NCI-H510A (cell line): Measurements from ENCODE around the gene C1orf50.
A peak's percentile ranks its signal among the peaks of the same experiment; 100 is the strongest.
"Not testable (repeated sequence)": the region's sequence is repeated elsewhere in the genome, so short reads cannot be mapped to it uniquely, and the experiment has no call there.

Experiments
- DNase-seq: peaks from one replicate; lab custom pipeline; 2025; lab: John Stamatoyannopoulos, UW

The C1orf50 gene

DNA sequence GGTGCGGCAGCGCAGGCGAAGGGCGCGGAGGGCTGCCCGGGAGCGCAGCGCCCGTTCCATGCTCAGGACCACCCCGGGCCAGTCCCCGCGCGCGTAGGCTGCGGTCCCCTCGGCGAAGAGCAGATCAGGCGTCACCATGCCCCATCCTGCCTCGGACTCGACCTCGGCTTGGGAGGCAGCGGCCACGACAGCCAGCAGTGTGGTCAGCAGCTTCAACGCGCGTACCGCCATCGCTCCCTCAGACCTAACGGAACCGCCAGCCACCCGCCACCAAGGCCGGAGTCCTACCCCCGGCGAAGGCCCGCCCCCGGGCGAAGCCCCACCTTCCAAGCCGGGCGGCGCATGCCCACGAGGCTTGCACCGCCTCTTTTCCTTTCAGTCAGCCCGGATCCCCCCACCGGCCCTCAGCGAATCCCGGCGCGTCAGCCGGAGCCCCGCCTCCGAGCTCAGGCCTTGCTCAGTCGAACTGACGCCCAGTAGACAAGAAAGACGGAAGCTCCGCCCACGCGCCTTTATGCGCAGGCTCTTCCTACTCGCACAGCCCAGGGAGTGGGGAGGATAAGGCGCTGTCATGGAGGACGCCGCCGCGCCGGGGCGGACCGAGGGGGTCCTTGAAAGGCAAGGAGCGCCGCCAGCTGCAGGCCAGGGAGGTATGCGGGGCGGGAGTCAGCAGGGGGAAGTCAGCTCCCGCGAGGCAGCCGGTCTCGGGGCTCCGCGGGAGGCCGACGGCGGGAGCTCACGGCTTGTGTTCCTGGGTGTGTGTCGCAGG lies at the start of gene C1orf50, which contains the start of gene P3H1:
C1orf50 (plus strand) TSS at position 509 of the 769 bp plus-strand sequence; CDS start at position 572, 63 bp downstream.
P3H1 (minus strand) TSS at position 288 of the 769 bp plus-strand sequence; CDS start at position 231, 57 bp downstream.
- DNase-seq: peak; percentile 98

DNA sequence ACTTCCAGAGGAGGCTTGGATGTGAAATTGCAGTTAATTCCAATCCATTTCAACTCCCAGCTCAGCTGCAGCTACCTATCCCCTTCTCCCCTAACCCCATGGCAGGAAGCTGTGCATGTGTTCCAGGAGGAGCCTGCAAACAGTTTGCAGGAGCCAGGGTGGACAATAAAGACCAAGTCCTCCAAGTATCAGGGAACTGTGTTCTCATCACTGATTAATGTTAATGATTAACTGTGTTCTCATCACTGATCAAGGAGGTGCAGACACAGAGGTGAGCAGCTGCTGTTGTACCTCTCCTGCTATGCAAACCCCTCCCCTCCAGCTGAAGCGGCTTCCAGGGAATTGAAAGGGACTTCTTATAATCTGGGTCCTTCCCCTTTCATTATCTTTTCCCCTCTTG lies 46.2 kb upstream of the C1orf50 start:
- no peak for DNase-seq

DNA sequence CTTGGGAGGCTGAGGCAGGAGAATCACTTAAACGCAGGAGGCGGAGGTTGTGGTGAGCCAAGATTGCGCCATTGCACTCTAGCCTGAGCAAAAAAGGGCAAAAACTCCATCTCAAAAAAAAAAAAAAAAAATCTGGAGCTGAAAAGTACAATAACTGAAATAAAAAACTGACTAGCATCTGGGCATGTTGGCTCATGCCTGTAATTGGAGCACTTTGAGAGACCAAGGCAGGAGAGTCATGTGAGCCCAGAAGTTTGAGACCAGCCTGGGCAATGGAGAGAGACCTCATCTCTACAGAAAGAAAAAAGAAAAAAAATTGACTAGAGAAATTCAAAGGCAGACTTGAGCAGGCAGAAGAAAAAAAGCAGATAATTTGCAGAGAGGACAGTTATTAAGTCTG lies 45.1 kb upstream of the C1orf50 start:
- no peak for DNase-seq

DNA sequence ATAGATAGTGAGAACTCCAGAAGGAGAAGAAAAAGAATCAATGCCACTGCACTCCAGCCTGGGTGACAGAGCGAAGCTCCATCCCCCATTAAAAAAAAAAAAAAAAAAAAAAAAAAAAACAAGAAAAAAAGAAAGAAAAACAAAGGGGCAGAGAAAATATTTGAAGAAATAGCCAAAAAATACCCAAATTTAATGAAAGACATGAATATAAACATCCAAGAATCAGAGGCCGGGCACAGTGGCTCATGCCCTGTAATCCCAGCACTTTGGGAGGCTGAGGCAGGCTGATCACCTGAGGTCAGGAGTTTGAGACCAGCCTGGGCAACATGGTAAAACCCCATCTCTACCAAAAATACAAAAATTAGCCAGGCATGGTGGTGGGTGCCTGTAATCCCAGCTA lies 44.6 kb upstream of the C1orf50 start:
- not testable (repeated sequence) for DNase-seq

DNA sequence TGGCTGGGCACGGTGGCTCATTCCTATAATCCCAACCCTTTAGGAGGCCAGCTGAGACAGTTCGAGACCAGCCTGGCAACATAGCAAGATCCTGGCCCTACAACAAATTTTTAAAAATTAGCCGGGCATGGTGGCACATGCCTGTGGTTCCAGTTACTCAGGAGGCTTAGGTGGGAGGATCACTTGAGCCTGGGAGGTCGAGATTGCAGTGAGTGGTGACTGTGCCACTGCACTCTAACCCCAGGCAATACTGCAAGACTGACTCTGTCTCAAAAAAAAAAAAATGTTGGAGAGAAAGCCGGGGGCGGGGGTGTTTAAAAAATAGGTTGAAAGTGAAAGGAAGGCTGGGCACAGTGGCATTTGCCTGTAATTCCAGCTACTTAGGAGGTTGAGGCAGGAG lies 43.5 kb upstream of the C1orf50 start:
- DNase-seq: no peak

DNA sequence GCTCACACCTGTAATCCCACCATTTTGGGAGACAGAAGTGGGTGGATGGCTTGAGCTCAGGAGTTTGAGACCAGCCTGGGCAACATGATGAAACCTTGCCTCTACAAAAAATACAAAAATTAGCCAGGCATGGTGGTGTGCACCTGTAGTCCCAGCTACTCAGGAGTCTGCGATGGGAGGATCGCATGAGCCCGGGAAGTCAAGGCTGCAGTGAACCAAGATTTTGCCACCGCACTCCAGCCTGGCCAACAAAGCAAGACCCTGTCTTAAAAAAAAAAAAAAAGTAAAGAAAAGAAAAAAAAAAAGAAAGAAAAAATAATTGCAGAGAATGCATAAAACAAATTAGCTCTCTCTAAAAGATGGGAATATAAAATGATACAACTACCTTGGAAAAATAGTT lies 41.2 kb upstream of the C1orf50 start:
- not testable (repeated sequence) for DNase-seq

DNA sequence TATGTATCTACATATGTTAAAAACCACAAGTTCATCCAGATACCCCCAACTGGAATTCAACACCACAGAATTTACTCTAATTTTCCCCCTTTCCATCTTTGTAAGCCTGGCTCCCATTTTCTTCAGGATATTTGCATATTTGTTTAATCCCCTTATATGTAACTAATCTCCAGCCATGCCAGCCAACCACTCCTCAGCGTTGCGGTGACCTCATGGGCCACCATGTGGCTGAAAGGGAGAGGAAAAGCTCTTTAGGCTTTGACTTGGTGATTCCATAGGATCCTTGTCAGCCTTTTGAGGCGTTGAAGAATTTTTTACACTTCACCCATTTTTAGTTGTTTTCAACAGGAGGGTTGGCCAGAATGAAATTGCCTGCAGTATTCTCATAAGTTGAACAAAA lies 37.0 kb upstream of the C1orf50 start:
- no peak for DNase-seq

DNA sequence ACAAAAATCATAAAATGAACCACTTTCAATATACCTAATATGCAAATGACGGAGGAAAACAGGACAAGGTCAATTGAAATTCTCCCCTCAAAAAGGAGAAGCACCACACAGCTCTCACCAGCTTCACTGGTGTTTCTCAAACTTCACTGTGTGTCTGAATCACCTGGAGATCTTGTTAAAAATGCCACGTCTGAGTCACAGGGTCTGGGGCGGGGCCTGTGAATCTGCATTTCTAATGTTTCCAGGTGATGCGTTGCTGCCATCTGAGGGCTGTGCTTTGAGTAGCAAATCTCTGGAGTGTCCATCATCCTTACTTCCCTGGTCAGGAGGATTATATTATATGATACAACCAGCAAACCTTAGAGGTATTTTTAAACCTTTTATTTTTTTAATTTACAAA lies 36.1 kb upstream of the C1orf50 start:
- DNase-seq: no peak

DNA sequence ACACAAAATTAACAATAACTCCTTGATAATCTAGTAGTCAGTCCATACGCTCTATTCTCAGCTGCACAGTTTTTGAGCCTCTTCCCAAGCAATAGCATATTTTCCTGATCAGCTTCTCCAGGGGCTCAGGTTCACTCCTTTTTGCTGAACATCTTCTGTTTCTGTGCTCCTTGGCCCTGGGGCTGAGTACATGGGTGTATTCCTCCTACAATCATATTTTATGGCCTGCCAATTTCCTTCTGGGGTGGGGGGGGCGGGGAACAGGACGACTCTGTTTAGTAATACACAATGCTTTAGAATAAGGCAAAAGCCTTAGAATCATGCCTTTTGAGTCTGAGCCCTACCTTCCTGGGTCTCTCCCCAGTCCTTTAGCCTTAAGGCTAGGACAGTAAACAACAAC lies 35.5 kb upstream of the C1orf50 start:
- DNase-seq: no peak

DNA sequence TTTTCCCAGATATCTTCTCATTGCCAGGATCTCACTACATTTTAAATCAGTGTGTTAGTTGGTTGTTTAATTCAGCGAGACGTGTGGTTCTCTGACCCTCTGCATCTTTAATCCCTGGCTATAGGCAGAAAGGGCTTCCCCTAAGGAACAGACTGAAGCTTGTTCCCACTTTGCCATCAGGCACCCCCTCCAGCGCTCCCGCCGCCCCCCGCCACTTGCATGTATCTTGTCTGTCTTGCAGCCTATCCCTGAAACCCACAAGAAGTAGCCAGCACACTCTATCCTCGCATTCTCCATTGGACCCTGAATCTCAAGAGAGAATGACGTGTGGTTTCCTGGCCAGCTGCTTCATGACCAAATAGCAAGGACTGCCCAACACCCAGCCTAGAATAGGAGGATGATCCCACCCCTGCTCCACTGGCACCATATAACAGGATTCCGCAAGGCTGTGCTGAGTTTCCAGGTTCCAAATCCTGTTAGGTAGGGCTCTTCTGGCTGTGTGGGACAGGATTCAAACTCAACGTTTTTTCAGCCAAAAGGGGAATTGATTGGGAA lies 34.8 kb upstream of the C1orf50 start:
- DNase-seq: no peak

DNA sequence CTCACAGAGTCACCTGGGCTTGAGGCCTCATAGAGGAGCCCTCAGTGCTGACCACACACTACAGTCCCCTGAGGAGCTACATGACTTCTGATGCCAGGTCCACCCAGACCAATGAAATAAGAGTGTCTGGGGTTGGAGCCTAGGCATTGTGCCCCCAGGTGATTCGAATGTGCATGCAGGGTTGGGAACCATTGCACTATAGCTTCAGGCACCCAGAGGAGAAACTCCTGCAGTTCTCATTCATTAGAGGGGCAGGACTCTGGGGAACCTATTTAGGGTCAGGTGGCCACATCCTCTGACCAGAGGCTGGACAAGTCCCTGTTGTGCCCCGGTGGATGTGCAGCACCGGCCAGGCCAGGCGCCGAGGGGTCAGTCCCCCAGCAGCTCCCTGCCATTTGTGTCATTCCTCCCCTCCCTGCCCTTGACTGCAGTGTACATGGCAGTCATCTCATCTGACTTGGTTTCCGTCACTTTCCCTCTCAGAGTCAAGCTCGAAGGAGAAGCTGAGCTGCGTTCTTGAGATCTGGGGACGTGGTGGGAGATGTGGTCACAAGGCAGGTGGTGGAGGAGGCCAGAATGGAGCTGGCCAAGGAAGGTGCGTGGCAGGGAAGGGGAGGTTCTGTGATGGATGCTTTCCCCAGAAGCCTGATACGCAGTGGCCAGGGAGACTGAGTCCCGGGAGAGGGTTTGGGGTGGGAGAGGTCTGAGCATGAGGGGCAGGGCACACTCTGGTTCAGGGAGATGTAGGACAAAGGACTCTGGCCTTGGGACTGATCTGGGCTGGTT lies 33.4 kb upstream of the C1orf50 start:
- no peak for DNase-seq

DNA sequence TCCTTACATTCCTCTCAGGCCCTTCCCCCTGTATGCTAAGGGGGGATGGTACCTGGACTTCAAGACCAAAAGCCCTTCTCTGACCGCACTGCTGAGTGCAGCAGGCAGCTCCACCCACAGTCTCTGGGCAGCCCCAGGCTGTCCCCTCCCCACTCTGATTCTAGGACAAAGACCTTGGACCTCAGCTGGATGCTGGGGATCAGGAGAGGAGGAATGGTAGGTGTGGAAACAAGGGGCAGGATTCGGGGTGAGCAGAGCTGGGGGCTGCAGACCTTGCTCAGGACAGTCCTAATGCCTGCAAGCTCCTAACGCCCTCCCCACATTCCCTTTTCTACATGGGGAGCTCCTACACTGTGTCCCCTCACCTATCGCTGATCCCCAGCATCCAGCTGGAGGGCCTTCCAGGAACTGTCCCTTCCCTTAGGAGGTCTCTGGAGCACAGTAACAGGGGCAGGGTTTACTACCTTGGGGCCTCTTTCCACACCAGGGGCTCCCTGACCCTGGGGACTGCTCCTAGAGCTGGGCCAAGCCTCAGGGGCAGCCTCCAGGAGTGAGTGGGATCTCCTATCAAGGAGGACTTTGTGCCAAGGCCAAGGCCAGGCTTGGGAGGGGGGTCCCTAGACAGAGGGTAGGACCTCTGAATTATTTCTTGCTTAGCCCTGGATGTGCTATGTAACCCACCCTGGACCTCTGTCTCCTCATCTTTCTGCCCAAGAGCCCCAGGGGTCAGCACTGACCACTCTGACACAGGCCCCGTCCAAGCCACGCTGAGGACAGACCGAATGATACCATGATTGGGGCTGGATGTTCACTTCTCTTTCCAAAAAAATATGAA lies 32.6 kb upstream of the C1orf50 start:
- no peak for DNase-seq

DNA sequence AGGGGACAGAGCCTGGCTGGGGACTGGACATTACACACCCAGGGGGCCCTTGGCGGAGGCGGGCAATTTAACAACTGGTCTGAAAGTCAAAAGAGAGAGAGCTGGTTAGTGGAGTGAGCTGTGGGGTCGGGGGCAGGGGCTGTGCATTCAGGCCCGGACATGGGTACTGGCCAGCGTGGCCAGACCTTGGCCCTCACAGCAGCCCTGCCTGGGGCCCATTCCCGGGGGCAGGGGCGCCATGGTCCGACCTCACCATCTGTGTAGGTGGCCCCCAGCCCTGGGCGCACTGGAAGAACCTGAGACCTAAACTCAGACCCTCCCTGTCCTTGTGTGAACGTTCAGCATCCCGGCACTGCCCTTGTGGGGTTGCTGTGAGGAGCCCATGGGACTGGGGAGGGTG lies 32.0 kb upstream of the C1orf50 start:
- no peak for DNase-seq

DNA sequence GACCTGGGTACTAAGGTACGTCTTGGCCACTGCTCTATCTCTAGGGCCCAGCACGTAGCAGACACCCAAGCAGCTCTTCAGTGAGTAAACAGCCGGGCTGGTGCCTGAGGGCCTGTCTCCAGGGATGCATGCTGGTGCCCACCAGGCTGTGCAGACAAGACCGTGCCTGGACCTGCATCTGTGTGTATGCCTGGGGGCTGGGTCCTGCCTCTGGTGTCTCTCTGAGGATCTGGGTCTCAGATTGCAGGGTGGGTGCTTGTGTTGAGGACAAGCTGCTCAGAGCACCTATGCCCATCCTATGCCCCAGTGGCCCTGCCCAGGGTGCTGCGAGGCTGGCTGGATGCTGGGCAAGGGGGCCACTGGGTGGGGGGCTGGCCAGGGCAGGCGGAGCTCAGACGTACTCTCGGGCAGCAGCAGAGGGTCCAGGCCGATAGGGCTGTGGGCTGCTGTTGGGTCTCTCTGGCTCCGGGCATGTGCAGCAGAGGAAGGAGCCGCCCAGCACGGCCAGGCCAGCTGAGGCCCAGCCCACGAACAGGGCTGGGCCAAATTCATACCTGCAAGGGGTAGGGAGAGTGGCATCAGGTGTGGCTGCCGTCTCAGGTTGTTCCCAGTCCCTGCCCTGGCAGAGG lies 31.5 kb upstream of the C1orf50 start:
- DNase-seq: no peak

DNA sequence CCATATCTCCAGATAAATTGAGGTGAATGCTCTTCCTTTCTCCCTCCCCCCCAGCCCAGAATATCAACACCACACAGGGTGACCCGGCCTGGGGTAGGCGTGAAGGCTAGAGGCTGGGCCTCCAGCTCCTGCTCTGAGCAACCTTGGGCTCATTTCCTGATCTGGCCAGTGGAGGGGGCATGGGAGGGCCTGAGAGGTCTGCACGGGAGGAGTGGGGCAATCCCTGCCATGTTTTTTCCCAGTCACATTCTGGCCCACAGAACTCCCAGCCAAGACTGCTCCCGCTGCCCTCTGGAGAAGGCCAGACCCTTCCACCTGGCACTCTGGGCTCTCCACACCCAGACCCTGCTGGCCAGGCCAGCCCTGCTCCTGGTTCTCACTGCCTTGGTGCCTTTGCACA lies 30.9 kb upstream of the C1orf50 start:
- DNase-seq: no peak

DNA sequence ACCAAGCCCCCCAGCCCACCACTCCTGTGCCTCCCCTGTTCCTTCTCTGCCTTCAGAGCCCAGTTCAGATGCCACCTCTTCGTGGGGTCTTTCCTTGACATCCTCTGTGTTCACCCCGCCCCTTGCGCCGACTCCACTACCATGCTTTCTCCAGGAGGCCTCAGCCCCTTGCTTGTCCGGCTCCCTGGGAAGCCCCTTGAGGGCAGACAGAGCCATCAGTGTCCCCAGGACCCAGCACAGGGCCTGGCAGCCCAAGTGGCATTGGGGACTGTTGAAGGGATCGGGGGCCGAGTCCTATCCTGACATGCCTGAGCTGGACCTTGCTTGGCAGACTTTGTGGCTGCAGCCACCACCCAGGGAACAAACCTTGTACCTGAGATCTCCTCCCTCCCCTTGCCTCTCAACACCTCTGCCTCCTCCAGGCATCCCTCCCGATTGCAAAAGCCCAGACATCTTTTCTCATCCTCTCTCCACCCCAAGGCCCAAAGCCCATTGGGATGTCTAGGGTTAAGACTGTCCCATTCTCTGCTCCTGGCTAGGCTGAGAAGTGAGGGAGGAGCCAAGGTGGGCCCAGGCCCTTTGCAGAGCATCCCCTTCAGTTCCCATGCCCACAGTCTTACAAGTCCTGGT lies 30.4 kb upstream of the C1orf50 start:
- DNase-seq: no peak

DNA sequence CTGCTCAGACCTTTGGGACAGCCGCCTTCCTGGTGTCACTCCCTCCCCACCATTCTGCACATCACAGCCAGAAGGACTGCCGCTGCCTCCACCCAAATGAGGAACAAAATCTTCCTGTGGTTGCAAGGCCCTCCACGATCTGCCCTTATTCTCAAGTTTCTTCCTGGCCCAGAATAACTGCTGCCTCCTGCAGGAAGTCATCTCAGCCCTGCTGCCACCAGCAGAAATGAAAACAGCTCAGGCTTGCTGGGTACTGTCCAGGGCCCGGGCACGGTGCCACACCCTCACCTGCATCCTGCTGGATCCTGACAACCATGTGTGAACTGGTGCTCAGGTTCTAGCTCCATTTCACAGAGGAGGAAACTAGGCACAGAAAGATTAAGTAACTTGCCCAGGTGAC lies 29.8 kb upstream of the C1orf50 start:
- no peak for DNase-seq

DNA sequence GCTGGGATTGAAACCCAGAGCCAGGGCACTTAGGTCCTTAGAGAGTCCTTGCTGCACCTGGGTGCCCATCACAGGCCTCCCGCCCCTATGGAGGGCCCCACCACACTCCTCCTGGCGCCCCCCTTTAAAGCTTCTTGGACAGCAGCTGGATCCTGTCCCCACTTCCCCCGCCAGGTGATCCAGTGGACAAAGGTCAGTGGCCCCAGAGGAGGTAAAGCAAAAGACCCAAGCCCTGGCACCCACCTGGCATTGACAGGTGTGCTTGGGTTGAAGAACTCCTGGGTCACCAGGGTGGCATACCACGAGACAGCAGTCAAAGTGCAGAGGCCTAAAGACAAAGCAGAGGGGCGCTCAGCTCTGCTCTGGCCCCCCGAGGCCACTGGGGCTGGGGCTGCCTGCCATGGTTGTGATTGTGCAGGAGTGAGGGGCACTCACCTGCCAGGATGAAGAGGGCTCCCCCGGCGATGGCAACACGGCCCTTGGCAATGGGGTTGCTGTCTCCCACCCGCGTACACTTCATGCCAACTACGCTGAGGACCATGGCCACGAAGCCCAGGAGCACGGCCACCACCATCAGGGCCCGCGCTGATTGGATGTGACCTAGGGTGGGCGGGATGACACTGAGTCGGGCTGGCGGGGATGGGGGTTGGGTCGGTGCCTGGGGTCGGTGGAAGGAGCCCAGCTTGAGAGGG lies 28.9 kb upstream of the C1orf50 start:
- no peak for DNase-seq

DNA sequence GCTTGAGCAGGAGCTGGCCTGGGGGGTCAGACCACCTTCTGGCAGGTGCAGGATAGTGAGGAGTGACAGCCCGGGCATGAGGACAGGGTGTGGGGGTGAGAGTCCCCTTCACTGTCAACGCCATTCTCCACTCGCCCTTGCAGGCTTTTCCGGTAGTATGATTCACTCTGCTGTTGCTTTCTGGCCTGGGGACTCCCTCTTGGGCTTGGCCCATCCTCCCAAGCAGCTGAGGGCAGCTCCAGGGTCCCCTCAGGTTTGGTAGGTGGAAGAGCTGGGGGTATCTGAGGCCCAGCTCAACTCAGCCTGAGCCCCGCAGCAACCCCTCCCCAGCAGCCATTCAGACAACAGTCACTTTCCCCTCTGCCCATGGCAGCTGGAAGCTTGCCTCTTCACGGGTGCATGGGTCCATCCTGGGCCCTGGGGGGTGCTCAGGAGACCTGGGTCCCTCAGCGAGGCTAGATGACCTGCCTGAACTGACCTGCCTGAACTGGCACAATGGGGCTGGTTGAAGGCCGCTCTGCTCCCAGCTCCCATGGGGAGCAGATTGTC lies 28.3 kb upstream of the C1orf50 start:
- no peak for DNase-seq
